Measurements from ENCODE around the gene APBB2.

DNA sequence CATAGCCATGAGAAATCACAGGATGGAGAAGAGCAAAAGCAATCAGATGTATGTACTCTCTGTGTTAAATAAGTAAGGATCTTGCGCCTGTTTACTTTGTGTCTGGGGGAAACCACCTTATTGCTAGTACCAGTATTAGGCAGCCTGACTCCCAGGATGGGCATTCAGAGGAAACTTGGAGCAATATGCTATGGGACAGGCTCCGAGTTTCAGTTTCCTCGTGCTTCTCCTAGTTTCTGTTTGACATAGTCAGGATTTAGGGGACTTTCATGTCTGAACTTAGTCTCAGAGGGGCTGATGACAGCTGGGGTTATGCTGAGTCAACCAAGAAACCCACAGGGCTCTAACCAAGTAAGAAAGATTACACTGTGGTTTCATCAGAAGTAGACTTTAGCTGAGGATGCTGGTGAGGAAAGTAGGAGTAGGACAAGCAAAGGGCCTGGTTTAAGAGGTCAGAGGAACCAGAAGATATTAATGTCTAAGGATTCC lies 451.1 kb downstream of the APBB2 start:
- TF ChIP-seq, protein P1, sequence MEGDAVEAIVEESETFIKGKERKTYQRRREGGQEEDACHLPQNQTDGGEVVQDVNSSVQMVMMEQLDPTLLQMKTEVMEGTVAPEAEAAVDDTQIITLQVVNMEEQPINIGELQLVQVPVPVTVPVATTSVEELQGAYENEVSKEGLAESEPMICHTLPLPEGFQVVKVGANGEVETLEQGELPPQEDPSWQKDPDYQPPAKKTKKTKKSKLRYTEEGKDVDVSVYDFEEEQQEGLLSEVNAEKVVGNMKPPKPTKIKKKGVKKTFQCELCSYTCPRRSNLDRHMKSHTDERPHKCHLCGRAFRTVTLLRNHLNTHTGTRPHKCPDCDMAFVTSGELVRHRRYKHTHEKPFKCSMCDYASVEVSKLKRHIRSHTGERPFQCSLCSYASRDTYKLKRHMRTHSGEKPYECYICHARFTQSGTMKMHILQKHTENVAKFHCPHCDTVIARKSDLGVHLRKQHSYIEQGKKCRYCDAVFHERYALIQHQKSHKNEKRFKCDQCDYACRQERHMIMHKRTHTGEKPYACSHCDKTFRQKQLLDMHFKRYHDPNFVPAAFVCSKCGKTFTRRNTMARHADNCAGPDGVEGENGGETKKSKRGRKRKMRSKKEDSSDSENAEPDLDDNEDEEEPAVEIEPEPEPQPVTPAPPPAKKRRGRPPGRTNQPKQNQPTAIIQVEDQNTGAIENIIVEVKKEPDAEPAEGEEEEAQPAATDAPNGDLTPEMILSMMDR (IDR thresholded peaks at IDR 0.05), result no peak
- TF ChIP-seq EZH2 (IDR thresholded peaks at IDR 0.05; ENCODE audit: borderline replicate concordance, insufficient read depth, low read depth, low read length, poor library complexity, severe bottlenecking), result no peak
